HepG2 (cell line): ENCODE data around the gene STX5.

Source experiments
- GTF2F1 ChIP-seq: fragments of 150-350 bp; IDR thresholded peaks from 2 replicates; pipeline ENCODE4 v1.6.1; 2014; ENCODE audit warnings: low read length
- HNF4G ChIP-seq, 2 experiments: sonication (generic) in 1 of 2; formaldehyde crosslinking in 1 of 2; IDR thresholded peaks; 2 replicates each; pipeline versions ENCODE4 v1.4.0 to v1.6.1; 2011 to 2020; ENCODE audit warnings: borderline replicate concordance in 2 of 2, low read depth in 2 of 2, mild to moderate bottlenecking in 2 of 2, low read length in 1 of 2, missing genetic modification reagents in 1 of 2, moderate library complexity in 1 of 2
- KLF16 ChIP-seq, 2 experiments: sonication (generic) in 1 of 2; formaldehyde crosslinking in 1 of 2; IDR thresholded peaks; 2 replicates each; pipeline versions ENCODE4 v1.6.1 to v1.8.0; 2016 to 2023; ENCODE audit warnings: missing genetic modification reagents in 2 of 2, missing compliant biosample characterization in 1 of 2
- MAZ ChIP-seq, 2 experiments: sonication (generic) in 1 of 2; formaldehyde crosslinking in 1 of 2; IDR thresholded peaks; 2 replicates each; pipeline versions ENCODE4 v1.5.0 to v1.6.1; 2012 to 2020; ENCODE audit warnings: low read depth in 2 of 2, mild to moderate bottlenecking in 2 of 2, borderline replicate concordance in 1 of 2, improper control_type of control experiment in 1 of 2, low read length in 1 of 2, missing genetic modification reagents in 1 of 2, moderate library complexity in 1 of 2
- NCOR1 ChIP-seq: fragments of 200-600 bp; sonication (generic); IDR thresholded peaks from 2 replicates; pipeline ENCODE4 v1.7.0; 2017; ENCODE audit warnings: antibody characterized with exemption, low read length, borderline replicate concordance
- RFX5 ChIP-seq: IDR thresholded peaks from 2 replicates; pipeline ENCODE4 v1.6.1; 2011; ENCODE audit warnings: low read depth, low read length, improper control_type of control experiment
- TF ChIP-seq, protein P1 (sequence below): sonication (generic); formaldehyde crosslinking; IDR thresholded peaks from 2 replicates; pipeline ENCODE4 v1.5.0; 2020; ENCODE audit warnings: mild to moderate bottlenecking, missing genetic modification reagents, moderate library complexity
- TF ChIP-seq, protein P2 (sequence below), 2 experiments: IDR thresholded peaks; 2 replicates each; pipeline ENCODE4 v1.6.1; 2011 to 2012; ENCODE audit warnings: low read length in 2 of 2, borderline replicate concordance in 1 of 2, low read depth in 1 of 2, mild to moderate bottlenecking in 1 of 2, moderate library complexity in 1 of 2

DNA sequence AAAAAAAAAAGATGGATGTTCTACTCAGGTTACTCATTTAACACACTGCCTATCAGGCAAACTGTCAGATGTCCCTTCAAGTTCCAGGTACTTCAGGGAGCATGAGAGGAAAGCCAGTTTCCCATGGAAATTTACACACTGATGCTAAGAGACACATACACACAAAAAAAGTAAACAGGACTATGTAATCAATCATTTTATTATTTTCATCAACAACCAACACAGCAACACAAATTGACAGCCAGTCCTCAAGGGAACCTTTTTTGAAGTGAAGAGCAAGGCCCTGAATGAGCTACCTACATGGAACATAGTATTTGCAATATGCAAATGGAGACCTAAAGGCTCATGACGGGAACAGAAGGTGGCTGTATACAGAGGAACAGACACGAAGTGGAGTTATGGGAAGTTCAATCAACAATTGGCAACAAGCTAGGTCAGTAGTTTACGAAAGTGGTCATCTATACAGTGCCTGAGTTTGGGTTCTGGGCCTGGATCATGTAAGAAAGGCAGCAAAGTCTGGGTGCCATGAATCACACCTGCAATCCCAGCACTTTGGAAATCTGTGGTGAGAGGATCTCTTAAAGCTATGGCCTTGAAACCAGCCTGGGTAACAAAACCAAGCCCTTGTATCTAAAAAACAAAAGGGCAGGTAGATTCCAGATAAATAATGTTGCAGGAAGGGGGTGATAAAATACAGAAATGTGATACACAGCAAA, 20.1 kb upstream of the STX5 start:
- TF ChIP-seq KLF16 (CRISPR knock-in tag; IDR thresholded peaks at IDR 0.05): no peak
- TF ChIP-seq GTF2F1: no peak
- TF ChIP-seq NCOR1: no peak
- TF ChIP-seq, protein P1, sequence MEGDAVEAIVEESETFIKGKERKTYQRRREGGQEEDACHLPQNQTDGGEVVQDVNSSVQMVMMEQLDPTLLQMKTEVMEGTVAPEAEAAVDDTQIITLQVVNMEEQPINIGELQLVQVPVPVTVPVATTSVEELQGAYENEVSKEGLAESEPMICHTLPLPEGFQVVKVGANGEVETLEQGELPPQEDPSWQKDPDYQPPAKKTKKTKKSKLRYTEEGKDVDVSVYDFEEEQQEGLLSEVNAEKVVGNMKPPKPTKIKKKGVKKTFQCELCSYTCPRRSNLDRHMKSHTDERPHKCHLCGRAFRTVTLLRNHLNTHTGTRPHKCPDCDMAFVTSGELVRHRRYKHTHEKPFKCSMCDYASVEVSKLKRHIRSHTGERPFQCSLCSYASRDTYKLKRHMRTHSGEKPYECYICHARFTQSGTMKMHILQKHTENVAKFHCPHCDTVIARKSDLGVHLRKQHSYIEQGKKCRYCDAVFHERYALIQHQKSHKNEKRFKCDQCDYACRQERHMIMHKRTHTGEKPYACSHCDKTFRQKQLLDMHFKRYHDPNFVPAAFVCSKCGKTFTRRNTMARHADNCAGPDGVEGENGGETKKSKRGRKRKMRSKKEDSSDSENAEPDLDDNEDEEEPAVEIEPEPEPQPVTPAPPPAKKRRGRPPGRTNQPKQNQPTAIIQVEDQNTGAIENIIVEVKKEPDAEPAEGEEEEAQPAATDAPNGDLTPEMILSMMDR (CRISPR knock-in tag): no peak
- no peak for TF ChIP-seq RFX5
- TF ChIP-seq HNF4G (IDR thresholded peaks at IDR 0.05; ENCODE audit: borderline replicate concordance, low read depth, low read length): no peak
- no peak for TF ChIP-seq HNF4G (CRISPR knock-in tag; IDR thresholded peaks at IDR 0.05; ENCODE audit: borderline replicate concordance, low read depth)
- no peak for TF ChIP-seq MAZ (IDR thresholded peaks at IDR 0.05; ENCODE audit: borderline replicate concordance, low read depth, low read length)
- TF ChIP-seq MAZ (CRISPR knock-in tag; IDR thresholded peaks at IDR 0.05; ENCODE audit: low read depth): no peak
- TF ChIP-seq, protein P2, sequence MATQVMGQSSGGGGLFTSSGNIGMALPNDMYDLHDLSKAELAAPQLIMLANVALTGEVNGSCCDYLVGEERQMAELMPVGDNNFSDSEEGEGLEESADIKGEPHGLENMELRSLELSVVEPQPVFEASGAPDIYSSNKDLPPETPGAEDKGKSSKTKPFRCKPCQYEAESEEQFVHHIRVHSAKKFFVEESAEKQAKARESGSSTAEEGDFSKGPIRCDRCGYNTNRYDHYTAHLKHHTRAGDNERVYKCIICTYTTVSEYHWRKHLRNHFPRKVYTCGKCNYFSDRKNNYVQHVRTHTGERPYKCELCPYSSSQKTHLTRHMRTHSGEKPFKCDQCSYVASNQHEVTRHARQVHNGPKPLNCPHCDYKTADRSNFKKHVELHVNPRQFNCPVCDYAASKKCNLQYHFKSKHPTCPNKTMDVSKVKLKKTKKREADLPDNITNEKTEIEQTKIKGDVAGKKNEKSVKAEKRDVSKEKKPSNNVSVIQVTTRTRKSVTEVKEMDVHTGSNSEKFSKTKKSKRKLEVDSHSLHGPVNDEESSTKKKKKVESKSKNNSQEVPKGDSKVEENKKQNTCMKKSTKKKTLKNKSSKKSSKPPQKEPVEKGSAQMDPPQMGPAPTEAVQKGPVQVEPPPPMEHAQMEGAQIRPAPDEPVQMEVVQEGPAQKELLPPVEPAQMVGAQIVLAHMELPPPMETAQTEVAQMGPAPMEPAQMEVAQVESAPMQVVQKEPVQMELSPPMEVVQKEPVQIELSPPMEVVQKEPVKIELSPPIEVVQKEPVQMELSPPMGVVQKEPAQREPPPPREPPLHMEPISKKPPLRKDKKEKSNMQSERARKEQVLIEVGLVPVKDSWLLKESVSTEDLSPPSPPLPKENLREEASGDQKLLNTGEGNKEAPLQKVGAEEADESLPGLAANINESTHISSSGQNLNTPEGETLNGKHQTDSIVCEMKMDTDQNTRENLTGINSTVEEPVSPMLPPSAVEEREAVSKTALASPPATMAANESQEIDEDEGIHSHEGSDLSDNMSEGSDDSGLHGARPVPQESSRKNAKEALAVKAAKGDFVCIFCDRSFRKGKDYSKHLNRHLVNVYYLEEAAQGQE (IDR thresholded peaks at IDR 0.05; ENCODE audit: borderline replicate concordance in 1 of 2, low read depth in 1 of 2, low read length in 2 of 2): no peak
